ENCODE data around the gene NR4A1. TPM values are rescaled to one million over a fixed set of nuclear protein-coding genes. Genes with fewer than 3 reads are reported as not detected.
A peak's percentile ranks its signal among the peaks of the same experiment; 100 is the strongest.

Gene NR4A1
- total RNA-seq, 6 experiments from 2014 or later = 5.0 to 8.8 (median 7.7) TPM

DNA sequence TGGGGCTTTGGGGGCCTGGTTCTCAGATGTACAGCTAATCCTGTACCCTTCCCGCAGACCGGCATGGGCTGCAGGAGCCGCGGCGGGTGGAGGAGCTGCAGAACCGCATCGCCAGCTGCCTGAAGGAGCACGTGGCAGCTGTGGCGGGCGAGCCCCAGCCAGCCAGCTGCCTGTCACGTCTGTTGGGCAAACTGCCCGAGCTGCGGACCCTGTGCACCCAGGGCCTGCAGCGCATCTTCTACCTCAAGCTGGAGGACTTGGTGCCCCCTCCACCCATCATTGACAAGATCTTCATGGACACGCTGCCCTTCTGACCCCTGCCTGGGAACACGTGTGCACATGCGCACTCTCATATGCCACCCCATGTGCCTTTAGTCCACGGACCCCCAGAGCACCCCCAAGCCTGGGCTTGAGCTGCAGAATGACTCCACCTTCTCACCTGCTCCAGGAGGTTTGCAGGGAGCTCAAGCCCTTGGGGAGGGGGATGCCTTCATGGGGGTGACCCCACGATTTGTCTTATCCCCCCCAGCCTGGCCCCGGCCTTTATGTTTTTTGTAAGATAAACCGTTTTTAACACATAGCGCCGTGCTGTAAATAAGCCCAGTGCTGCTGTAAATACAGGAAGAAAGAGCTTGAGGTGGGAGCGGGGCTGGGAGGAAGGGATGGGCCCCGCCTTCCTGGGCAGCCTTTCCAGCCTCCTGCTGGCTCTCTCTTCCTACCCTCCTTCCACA lies 7.6 kb downstream of the NR4A1 start:
- Histone ChIP-seq H3K36me3 (no peaks in the 10 kb centered on the region), H3K27me3 (no peaks in the 10 kb centered on the region), H3K27ac (no peak overlapping the region), H3K9me3 (no peaks in the 10 kb centered on the region), H3K4me1 (no peaks in the 10 kb centered on the region), H3K4me3 (no peak overlapping the region)
- DNase-seq (no peak), ATAC-seq (no peak)
- WGBS (ENCODE audit: insufficient coverage, low coverage, low lambda C conversion rate, missing lambda C conversion rate) = 69% methylated on average over 10 of the region's 25 CpGs
- peak; percentile 15 for TF ChIP-seq POLR2A (IDR thresholded peaks at IDR 0.05)
- TF ChIP-seq, protein P1, sequence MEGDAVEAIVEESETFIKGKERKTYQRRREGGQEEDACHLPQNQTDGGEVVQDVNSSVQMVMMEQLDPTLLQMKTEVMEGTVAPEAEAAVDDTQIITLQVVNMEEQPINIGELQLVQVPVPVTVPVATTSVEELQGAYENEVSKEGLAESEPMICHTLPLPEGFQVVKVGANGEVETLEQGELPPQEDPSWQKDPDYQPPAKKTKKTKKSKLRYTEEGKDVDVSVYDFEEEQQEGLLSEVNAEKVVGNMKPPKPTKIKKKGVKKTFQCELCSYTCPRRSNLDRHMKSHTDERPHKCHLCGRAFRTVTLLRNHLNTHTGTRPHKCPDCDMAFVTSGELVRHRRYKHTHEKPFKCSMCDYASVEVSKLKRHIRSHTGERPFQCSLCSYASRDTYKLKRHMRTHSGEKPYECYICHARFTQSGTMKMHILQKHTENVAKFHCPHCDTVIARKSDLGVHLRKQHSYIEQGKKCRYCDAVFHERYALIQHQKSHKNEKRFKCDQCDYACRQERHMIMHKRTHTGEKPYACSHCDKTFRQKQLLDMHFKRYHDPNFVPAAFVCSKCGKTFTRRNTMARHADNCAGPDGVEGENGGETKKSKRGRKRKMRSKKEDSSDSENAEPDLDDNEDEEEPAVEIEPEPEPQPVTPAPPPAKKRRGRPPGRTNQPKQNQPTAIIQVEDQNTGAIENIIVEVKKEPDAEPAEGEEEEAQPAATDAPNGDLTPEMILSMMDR (IDR thresholded peaks at IDR 0.05) = no peak
- intact Hi-C loops (cut with DNase I) = no loop called here

GRCh38 chr12:52059582-52060497 lies 8.6 kb downstream of the NR4A1 start:
- Histone ChIP-seq H3K4me3 (no peak overlapping the region), H3K27me3 (no peaks in the 10 kb centered on the region), H3K36me3 (no peaks in the 10 kb centered on the region), H3K27ac (no peak overlapping the region), H3K4me1 (no peaks in the 10 kb centered on the region), H3K9me3 (no peaks in the 10 kb centered on the region)
- WGBS (ENCODE audit: insufficient coverage, low coverage, low lambda C conversion rate, missing lambda C conversion rate) = 79% methylated on average over 9 of the region's 12 CpGs
- TF ChIP-seq, protein P1 (IDR thresholded peaks at IDR 0.05) = no peak
- TF ChIP-seq POLR2A (IDR thresholded peaks at IDR 0.05) = peak; percentile 12
- DNase-seq = no peak
- ATAC-seq = peak in 1 of 4 donors; percentile 4
- intact Hi-C loops (cut with DNase I) = no loop called here

DNA sequence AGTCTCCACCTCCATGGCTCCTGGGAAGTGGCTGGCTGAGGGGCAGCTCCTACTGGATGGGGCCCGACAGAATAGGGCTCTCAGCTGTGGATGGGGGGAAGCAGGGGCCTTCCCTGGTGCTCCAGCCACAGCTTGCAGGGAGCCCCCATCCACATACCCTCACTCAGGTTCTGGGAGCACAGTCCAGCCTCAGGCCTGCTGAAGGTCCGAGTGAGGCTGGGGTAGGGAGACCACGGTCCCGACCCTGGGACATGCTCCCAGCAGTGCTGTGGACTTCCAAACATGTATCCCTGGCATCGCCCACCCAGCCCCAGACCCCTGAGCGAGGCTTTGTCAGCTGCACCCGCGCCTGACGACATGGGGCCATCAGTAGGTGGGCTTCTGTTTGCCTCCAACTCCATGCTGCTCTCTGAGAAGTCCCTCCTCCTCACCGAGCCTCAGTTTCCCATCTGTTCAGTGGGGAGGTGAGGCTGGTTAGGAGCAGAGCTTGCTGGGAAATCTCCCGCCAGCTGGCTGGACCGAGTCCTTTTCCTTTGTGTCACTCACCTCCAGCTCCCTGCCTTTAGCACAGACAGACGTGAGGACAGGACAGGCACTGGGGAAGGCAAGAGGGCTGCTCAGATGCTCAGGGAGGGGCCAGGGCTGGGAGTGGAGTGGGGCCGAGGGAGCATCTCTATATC lies 9.4 kb downstream of the NR4A1 start:
- intact Hi-C loops (cut with DNase I) = no loop called here
- 35% methylated on average over 3 of the region's 14 CpGs for WGBS (ENCODE audit: insufficient coverage, low coverage, low lambda C conversion rate, missing lambda C conversion rate)
- Histone ChIP-seq H3K27me3 (no peaks in the 10 kb centered on the region), H3K9me3 (no peaks in the 10 kb centered on the region), H3K36me3 (no peaks in the 10 kb centered on the region), H3K27ac (no peak overlapping the region), H3K4me1 (no peaks in the 10 kb centered on the region), H3K4me3 (no peak overlapping the region)
- DNase-seq = no peak
- no peak for ATAC-seq
- no peak for TF ChIP-seq POLR2A (IDR thresholded peaks at IDR 0.05)
- TF ChIP-seq, protein P1 (IDR thresholded peaks at IDR 0.05) = no peak

- DNase-seq (no peak), ATAC-seq (no peak)
- Histone ChIP-seq H3K4me3 (no peak overlapping the region), H3K4me1 (no peaks in the 10 kb centered on the region), H3K9me3 (no peaks in the 10 kb centered on the region), H3K36me3 (no peaks in the 10 kb centered on the region), H3K27ac (no peak overlapping the region), H3K27me3 (no peaks in the 10 kb centered on the region)
- TF ChIP-seq, protein P1 (IDR thresholded peaks at IDR 0.05) = no peak
- TF ChIP-seq POLR2A (IDR thresholded peaks at IDR 0.05) = no peak
- 61% methylated on average over 2 of the region's 12 CpGs for WGBS (ENCODE audit: insufficient coverage, low coverage, low lambda C conversion rate, missing lambda C conversion rate)
- intact Hi-C loops (cut with DNase I) = no loop called here
Observed at GRCh38 chr12:52061470-52062166, 10.4 kb downstream of the NR4A1 start.
